Ishikawa (cell line): ENCODE measurements around the gene PPM1N.

Experiments used
- CEBPB ChIP-seq: IDR thresholded peaks from 2 replicates; pipeline ENCODE4 v1.6.1; 2012
- CREB1 ChIP-seq: IDR thresholded peaks from 2 replicates; pipeline ENCODE4 v1.6.1; 2012; ENCODE audit warnings: low read depth
- EP300 ChIP-seq: IDR thresholded peaks from 2 replicates; pipeline ENCODE4 v1.6.1; 2012; ENCODE audit warnings: borderline replicate concordance
- FOXM1 ChIP-seq: IDR thresholded peaks from 2 replicates; pipeline ENCODE4 v1.6.1; 2012; ENCODE audit warnings: low read depth, borderline replicate concordance
- MAX ChIP-seq: IDR thresholded peaks from 2 replicates; pipeline ENCODE4 v1.6.1; 2012
- NFIC ChIP-seq: IDR thresholded peaks from 2 replicates; pipeline ENCODE4 v1.6.1; 2012
- RAD21 ChIP-seq: IDR thresholded peaks from 2 replicates; pipeline ENCODE4 v1.6.1; 2012; ENCODE audit warnings: low read depth
- REST ChIP-seq: IDR thresholded peaks from 2 replicates; pipeline ENCODE4 v1.6.1; 2012; ENCODE audit warnings: low read depth, mild to moderate bottlenecking
- TAF1 ChIP-seq: IDR thresholded peaks from 2 replicates; pipeline ENCODE4 v1.6.1; 2012; ENCODE audit warnings: low read depth, mild to moderate bottlenecking
- TCF12 ChIP-seq: IDR thresholded peaks from 2 replicates; pipeline ENCODE4 v1.6.1; 2012; ENCODE audit warnings: low read depth
- YY1 ChIP-seq: IDR thresholded peaks from 2 replicates; pipeline ENCODE4 v1.6.1; 2012; ENCODE audit warnings: low read depth

DNA sequence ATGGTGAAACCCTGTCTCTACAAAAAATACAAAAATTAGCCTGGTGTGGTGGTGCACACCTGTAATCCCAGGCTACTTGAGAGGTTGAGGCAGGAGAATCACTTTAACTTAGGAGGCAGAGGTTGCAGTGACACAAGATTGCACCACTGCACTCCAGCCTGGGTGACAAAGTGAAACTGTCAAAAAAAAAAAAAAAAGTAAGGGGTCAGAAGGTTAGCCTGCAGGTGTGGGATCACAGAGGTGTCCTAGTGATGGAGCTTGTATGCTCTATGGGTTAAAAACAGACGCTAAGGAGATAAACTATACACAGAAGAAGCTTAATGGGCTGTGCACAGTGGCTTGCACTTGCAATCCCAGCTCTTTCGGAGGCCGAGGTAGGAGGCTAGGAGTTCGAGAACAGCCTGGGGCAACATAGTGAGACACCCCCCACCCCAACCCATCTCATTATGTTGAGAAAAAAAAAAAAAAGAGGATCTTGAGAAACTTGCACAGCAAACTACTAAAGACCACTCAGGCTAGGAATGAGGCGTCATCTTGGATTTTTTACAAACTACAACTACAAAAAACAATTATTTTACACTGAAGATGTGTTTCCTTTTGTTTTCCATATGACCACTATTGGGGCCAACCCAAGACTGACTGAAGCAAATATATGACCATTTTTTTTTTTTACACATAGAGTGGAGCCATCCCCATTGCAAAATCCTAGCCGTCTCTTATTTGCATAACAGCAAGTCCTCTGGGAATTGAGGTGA, 22.5 kb upstream of the PPM1N start:
- TF ChIP-seq RAD21: no peak
- no peak for TF ChIP-seq YY1
- no peak for TF ChIP-seq EP300
- no peak for TF ChIP-seq TCF12
- TF ChIP-seq CEBPB: no peak
- TF ChIP-seq REST: no peak
- no peak for TF ChIP-seq TAF1
- TF ChIP-seq NFIC: no peak
- TF ChIP-seq CREB1: no peak
- no peak for TF ChIP-seq FOXM1
- no peak for TF ChIP-seq MAX
